GM18951 (cell line): ENCODE results near the gene FYB2.
"Not testable (repeated sequence)": the region's sequence is repeated elsewhere in the genome, so short reads cannot be mapped to it uniquely, and the experiment has no call there.

Experiments used
- POLR2A ChIP-seq: IDR thresholded peaks from 4 replicates; pipeline ENCODE4 v1.6.1; 2011; ENCODE audit warnings: mild to moderate bottlenecking; ENCODE audit not compliant: insufficient read length, insufficient read depth; ENCODE audit errors: extremely low read depth
- in situ Hi-C: fragments of 300-500 bp; cut with MboI; formaldehyde crosslinking; loops from one replicate; pipeline ENCODE4 v1.12.0; 2022; ENCODE audit warnings: low sequenced_read_pairs, mixed read lengths, inconsistent platforms; ENCODE audit not compliant: unreplicated experiment

FYB2 gene

GRCh38 chr1:56799605-56800400 is 19.4 kb downstream of the FYB2 start:
- no peak for TF ChIP-seq POLR2A
- in situ Hi-C loops, result no loop called here

- no peak for TF ChIP-seq POLR2A
- in situ Hi-C loops, result no loop called here
These were observed 21.1 kb downstream of the FYB2 start for GRCh38 chr1:56798053-56798471.

GRCh38 chr1:56797065-56797685 is 22.0 kb downstream of the FYB2 start:
- TF ChIP-seq POLR2A, result no peak
- in situ Hi-C loops, result no loop called here

- TF ChIP-seq POLR2A, result no peak
These were observed 23.3 kb downstream of the FYB2 start for GRCh38 chr1:56795870-56796269.

GRCh38 chr1:56790036-56790435 is 29.2 kb downstream of the FYB2 start:
- in situ Hi-C loops, result no loop called here
- TF ChIP-seq POLR2A, result no peak

More at GRCh38 chr1:56795870-56796269, 23.3 kb downstream of the FYB2 start:
- in situ Hi-C loops, result no loop called here

- in situ Hi-C loops, result no loop called here
- TF ChIP-seq POLR2A, result no peak
These were observed 30.6 kb downstream of the FYB2 start for GRCh38 chr1:56788588-56788987.

GRCh38 chr1:56788102-56788501 is 31.1 kb downstream of the FYB2 start:
- in situ Hi-C loops, result no loop called here
- no peak for TF ChIP-seq POLR2A

GRCh38 chr1:56787330-56787729 is 31.9 kb downstream of the FYB2 start:
- no peak for TF ChIP-seq POLR2A
- in situ Hi-C loops, result no loop called here

- no peak for TF ChIP-seq POLR2A
- in situ Hi-C loops, result no loop called here
These were observed 36.4 kb downstream of the FYB2 start for GRCh38 chr1:56782773-56783172.

- in situ Hi-C loops, result no loop called here
- no peak for TF ChIP-seq POLR2A
These were observed 38.4 kb downstream of the FYB2 start for GRCh38 chr1:56780826-56781225.

- in situ Hi-C loops, result no loop called here
- no peak for TF ChIP-seq POLR2A
These were observed 39.0 kb downstream of the FYB2 start for GRCh38 chr1:56780128-56780750.

- TF ChIP-seq POLR2A, result no peak
- in situ Hi-C loops, result no loop called here
These were observed 41.2 kb downstream of the FYB2 start for GRCh38 chr1:56777972-56778371.

GRCh38 chr1:56774732-56775131 is 44.5 kb downstream of the FYB2 start:
- in situ Hi-C loops, result not testable (repeated sequence)
